K562 (cell line): ENCODE data around the gene NANS. TPM values are rescaled to one million over a fixed set of nuclear protein-coding genes. Genes with fewer than 3 reads are reported as not detected.

Experiments
- ATAC-seq: fragments of 200-7000 bp; cut with Tn5 transposase; 3 replicates; pipeline ENCODE4 v1.9.1; 2020; ENCODE audit warnings: moderate library complexity
- BruUV-seq: library from RNA; stranded (reverse); fragments of 400-500 nt; replicated peaks from 2 replicates; lab custom pipeline; 2021; lab: Mats Ljungman, UMichigan
- CTCF ChIA-PET: fragments of 300-600 bp; formaldehyde crosslinking; extraction: SDS; loops from one replicate; lab custom pipeline; 2021; ENCODE audit warnings: low intra/inter-chr PET ratio; lab: Yijun Ruan, JAX
- POLR2A ChIA-PET: fragments of 300-600, 350-650 bp; sonication (Branson Sonifier 250); formaldehyde crosslinking; extraction: SDS; loops from one replicate; lab custom pipeline; 2021; ENCODE audit warnings: antibody characterized with exemption, inconsistent platforms; lab: Yijun Ruan, JAX
- DNase-seq, 4 experiments: peaks; one replicate each; pipeline versions ENCODE4 v3.0.0 to v3.0.0-alpha.2; 2011 to 2018; ENCODE audit warnings: low spot score in 3 of 4, mixed read lengths in 3 of 4; ENCODE audit errors: extremely low read depth in 1 of 4
- FAIRE-seq: peaks from 2 replicates; lab custom pipeline; 2011; peaks lifted over from hg19 to GRCh38; lab: Jason Lieb, UNC
- H2AFZ ChIP-seq: 2 replicates; pipeline ENCODE4 v1.6.0; 2011; ENCODE audit warnings: low read depth, low read length, control low read depth, inconsistent platforms
- H3K27ac ChIP-seq: fragments of 200-600 bp; 3 replicates; pipeline ENCODE4 v1.8.0; 2011; ENCODE audit warnings: low read depth, mild to moderate bottlenecking, control low read depth, inconsistent platforms, low read length, moderate library complexity, mixed read lengths; ENCODE audit errors: extremely low read depth
- H3K27me3 ChIP-seq, 2 experiments: fragments of 300-600 bp in 1 of 2; 2 replicates in 1 of 2; 3 replicates in 1 of 2; pipeline versions ENCODE4 v1.6.0 to v1.8.0; 2011; ENCODE audit warnings: inconsistent platforms in 2 of 2, low read length in 2 of 2, mild to moderate bottlenecking in 1 of 2, mixed read lengths in 1 of 2, moderate library complexity in 1 of 2; ENCODE audit not compliant: control insufficient read depth in 2 of 2, insufficient read depth in 2 of 2
- H3K36me3 ChIP-seq: fragments of 300-600 bp; 3 replicates; pipeline ENCODE4 v1.8.0; 2011; ENCODE audit warnings: mild to moderate bottlenecking, low read length, inconsistent platforms; ENCODE audit not compliant: control insufficient read depth, insufficient read depth
- H3K4me1 ChIP-seq, 2 experiments: fragments of 200-600 bp in 1 of 2; replicated peaks in 1 of 2; 2 replicates in 1 of 2; 3 replicates in 1 of 2; pipeline versions ENCODE4 v1.5.1 to v1.8.0; 2011; ENCODE audit warnings: inconsistent platforms in 2 of 2, low read length in 2 of 2, mild to moderate bottlenecking in 1 of 2, mixed read lengths in 1 of 2, moderate library complexity in 1 of 2; ENCODE audit not compliant: control insufficient read depth in 2 of 2, insufficient read depth in 2 of 2
- H3K4me2 ChIP-seq: 2 replicates; pipeline ENCODE4 v1.6.1; 2011; ENCODE audit warnings: low read length, control low read depth, inconsistent platforms, mixed read lengths; ENCODE audit not compliant: insufficient read depth
- H3K4me3 ChIP-seq: fragments of 200-600 bp; sonication (generic), shearing (Covaris generic); 2 replicates; pipeline ENCODE4 v1.5.1; 2016; ENCODE audit warnings: control low read depth, inconsistent platforms
- H3K79me2 ChIP-seq: fragments of 200-600 bp; 3 replicates; pipeline ENCODE4 v1.8.0; 2011; ENCODE audit warnings: low read length, inconsistent platforms; ENCODE audit not compliant: control insufficient read depth, insufficient read depth
- H3K9ac ChIP-seq, 2 experiments: 2 replicates each; pipeline versions ENCODE4 v1.6.0 to v1.6.1; 2011; ENCODE audit warnings: low read depth in 2 of 2, low read length in 2 of 2, control low read depth in 1 of 2, inconsistent platforms in 1 of 2, mild to moderate bottlenecking in 1 of 2, mixed read lengths in 1 of 2; ENCODE audit not compliant: insufficient read depth in 1 of 2
- H3K9me1 ChIP-seq: one replicate; pipeline ENCODE4 v1.6.0; 2011; ENCODE audit warnings: inconsistent platforms, mild to moderate bottlenecking, low read length, moderate library complexity; ENCODE audit not compliant: control insufficient read depth, insufficient read depth
- H3K9me3 ChIP-seq: replicated peaks from 2 replicates; pipeline ENCODE4 v1.5.1; 2011; ENCODE audit warnings: low read depth, low read length, inconsistent platforms; ENCODE audit not compliant: control insufficient read depth, insufficient read depth
- H4K20me1 ChIP-seq: replicated peaks from 2 replicates; pipeline ENCODE4 v1.6.1; 2011; ENCODE audit warnings: low read length, inconsistent platforms, mixed read lengths; ENCODE audit not compliant: control insufficient read depth, insufficient read depth
- E2F8 ChIP-seq: fragments of 450-650 bp; IDR thresholded peaks from 2 replicates; pipeline ENCODE4 v1.7.1; 2018; ENCODE audit warnings: mild to moderate bottlenecking, low read depth; ENCODE audit not compliant: partially characterized antibody
- FOXK1 ChIP-seq: sonication (generic); formaldehyde crosslinking; IDR thresholded peaks from 2 replicates; pipeline ENCODE4 v1.8.0; 2022; ENCODE audit warnings: missing genetic modification reagents, mild to moderate bottlenecking, borderline replicate concordance
- GTF2B ChIP-seq: IDR thresholded peaks from 2 replicates; pipeline ENCODE4 v1.6.1; 2011; ENCODE audit not compliant: insufficient read length; ENCODE audit errors: extremely low read depth
- HDGF ChIP-seq: fragments of 450-650 bp; IDR thresholded peaks from 2 replicates; pipeline ENCODE4 v1.6.1; 2016
- MXD1 ChIP-seq: fragments of 250-450 bp; sonication (Bioruptor Pico); IDR thresholded peaks from 2 replicates; pipeline ENCODE4 v1.8.0; 2021; ENCODE audit warnings: borderline replicate concordance, mild to moderate bottlenecking, moderate library complexity; ENCODE audit not compliant: poor library complexity, severe bottlenecking
- NCOA2 ChIP-seq, 2 experiments: fragments of 450-650 bp; IDR thresholded peaks; 2 replicates each; pipeline ENCODE4 v1.6.1; 2018; ENCODE audit warnings: mild to moderate bottlenecking in 2 of 2, moderate library complexity in 1 of 2; ENCODE audit not compliant: partially characterized antibody in 2 of 2
- NR4A1 ChIP-seq, 2 experiments: fragments of 250-450 bp in 1 of 2; fragments of 450-650 bp in 1 of 2; sonication (Bioruptor Pico) in 1 of 2; IDR thresholded peaks; 2 replicates each; pipeline versions ENCODE4 v1.4.0 to v1.6.1; 2016 to 2020; ENCODE audit warnings: mild to moderate bottlenecking in 2 of 2, missing compliant biosample characterization in 1 of 2, missing genetic modification characterization in 1 of 2, moderate library complexity in 1 of 2
- POLR2A ChIP-seq: fragments of 450-650 bp; conservative IDR thresholded peaks from 2 replicates; pipeline ENCODE4 v1.6.1; 2016
- POLR2H ChIP-seq: IDR thresholded peaks from 2 replicates; pipeline ENCODE4 v1.6.1; 2016; ENCODE audit warnings: missing genetic modification characterization, low read depth, mild to moderate bottlenecking, control low read depth, missing compliant biosample characterization, moderate library complexity
- RAD21 ChIP-seq, 2 experiments: fragments of 250-450 bp in 1 of 2; fragments of 450-650 bp in 1 of 2; sonication (Bioruptor Pico) in 1 of 2; formaldehyde crosslinking in 1 of 2; IDR thresholded peaks in 1 of 2; conservative IDR thresholded peaks in 1 of 2; 2 replicates each; pipeline versions ENCODE4 v1.4.0 to v1.8.0; 2020 to 2022; ENCODE audit warnings: mild to moderate bottlenecking in 2 of 2, moderate library complexity in 1 of 2
- THRAP3 ChIP-seq: fragments of 450-650 bp; IDR thresholded peaks from 2 replicates; pipeline ENCODE4 v1.6.1; 2016; ENCODE audit warnings: mild to moderate bottlenecking, inconsistent platforms, borderline replicate concordance
- XRCC5 ChIP-seq: fragments of 200-400 bp; formaldehyde crosslinking; IDR thresholded peaks from 2 replicates; pipeline ENCODE4 v1.6.1; 2017; ENCODE audit warnings: low read depth, mild to moderate bottlenecking, low read length
- ZBTB33 ChIP-seq: sonication (generic); formaldehyde crosslinking; IDR thresholded peaks from 2 replicates; pipeline ENCODE4 v1.8.1; 2023; ENCODE audit warnings: mild to moderate bottlenecking, missing genetic modification reagents
- ZNF695 ChIP-seq: fragments of 450-650 bp; formaldehyde crosslinking; IDR thresholded peaks from 2 replicates; pipeline ENCODE4 v1.4.0; 2020; ENCODE audit warnings: mild to moderate bottlenecking, moderate library complexity
- WGBS: fragments of 100-300 bp; shearing (Covaris generic); methylation state at CpG from one replicate; pipeline ENCODE4 v1.1.6; 2016; ENCODE audit warnings: low coverage, mixed read lengths; ENCODE audit not compliant: insufficient coverage; ENCODE audit errors: missing lambda C conversion rate; 5-methylcytosine and 5-hydroxymethylcytosine counted together
- in situ Hi-C: fragments of 300-500 bp; cut with MboI; formaldehyde crosslinking; loops from 4 replicates; pipeline ENCODE4 v1.15.0; 2018; ENCODE audit warnings: inconsistent platforms, mixed read lengths
- intact Hi-C: fragments of 100-400 bp; cut with micrococcal nuclease; formaldehyde crosslinking; loops from 2 replicates; pipeline ENCODE4 v1.14.2; 2022
- polyA plus RNA-seq, 8 experiments: library from polyadenylated mRNA; depleted of rRNA in 4 of 8; stranded (reverse) in 5 of 8; unstranded in 3 of 8; fragments of >200 nt; fragmentation: Nextera tagmentation in 2 of 8; fragmentation: Illumina TruSeq in 1 of 8; extraction: Ambion mirVana in 2 of 8; extraction: Trizol in 1 of 8; gene quantifications; 2 replicates each; pipeline versions ENCODE4 v1.2.1 to v1.2.3, GENCODE V29; 2011 to 2014; ENCODE audit warnings: inconsistent platforms in 1 of 8, missing spikeins in 1 of 8
- total RNA-seq, 7 experiments: library from RNA; depleted of rRNA in 6 of 7; stranded (reverse); fragments of >200 nt in 6 of 7; fragmentation: Illumina TruSeq in 2 of 7; extraction: Trizol in 2 of 7; gene quantifications; 2 replicates each; pipeline versions ENCODE4 v1.2.1 to v1.2.3, GENCODE V29; 2011 to 2021; ENCODE audit warnings: low replicate concordance in 1 of 7

The NANS gene
- total and polyA plus RNA-seq, 9 of the 15 experiments (the other 6 are each of a cell fraction or from before 2014, with no cell fraction given), result 37.1 to 181 (median 137) TPM

- Histone ChIP-seq H3K9me3 (no peaks in the 10 kb centered on the region), H3K9ac (no peak overlapping the region), H3K36me3 (peaks cover 77% of the 10 kb centered on the region), H3K27ac (no peak overlapping the region), H3K4me3 (no peak overlapping the region), H3K79me2 (peaks cover 2% of the 10 kb centered on the region; the same call in 1 of the 3 replicates), H3K4me1 (no peaks in the 10 kb centered on the region; a peak in 1 of 5 replicates), H3K27me3 (no peaks in the 10 kb centered on the region), H3K4me2 (no peak overlapping the region), H2AFZ (no peak overlapping the region), H4K20me1 (peaks cover 4% of the 10 kb centered on the region; the same call in 1 of the 2 replicates), H3K9me1 (no peaks in the 10 kb centered on the region)
- ATAC-seq (peak; percentile 4), DNase-seq (no peak), FAIRE-seq (peak; percentile 32)
- in situ Hi-C loops (no loop called here), intact Hi-C loops (no loop called here)
- 80% methylated on average over 5 of the region's 5 CpGs for WGBS
- ChIA-PET CTCF (no interaction called here), POLR2A (interaction anchor here (0.6 to 2.3 kb wide), 5 partner anchors 10 to 59 kb away, joined by 3 to 12 read pairs (median 4); no protein-coding TSS in a partner anchor)
- BruUV-seq, result no TSS peak
- TF ChIP-seq RAD21 (CRISPR knock-in tag; conservative IDR thresholded peaks at IDR 0.05 in 1 of 2, IDR thresholded peaks at IDR 0.05 in 1 of 2) (no peak), XRCC5 (no peak), ZNF695 (no peak), ZBTB33 (CRISPR knock-in tag) (peak; percentile 59; the same call in 1 of the 2 replicates), THRAP3 (no peak), MXD1 (CRISPR knock-in tag) (no peak), HDGF (no peak), POLR2A (peak; percentile 32; the same call in 1 of the 2 replicates), NCOA2 (IDR thresholded peaks at IDR 0.05; ENCODE audit: partially characterized antibody in 2 of 2) (no peak), POLR2H (tag) (no peak), NR4A1 (CRISPR knock-in tag; IDR thresholded peaks at IDR 0.05) (no peak), NR4A1 (tag; IDR thresholded peaks at IDR 0.05) (no peak), E2F8 (peak; percentile 23), GTF2B (no peak), FOXK1 (no peak)
Measured at GRCh38 chr9:98018347-98018746, 38.2 kb upstream of the NANS start.
